WTC11 (cell line): Measurements from ENCODE around the gene ZDHHC19. TPM values are rescaled to one million over a fixed set of nuclear protein-coding genes. Genes with fewer than 3 reads are reported as not detected.

Experiments used
- ATAC-seq: fragments of 200-7000 bp; cut with Tn5 transposase; 2 replicates; pipeline ENCODE4 v1.10.0; 2021; ENCODE audit warnings: mild to moderate bottlenecking, moderate library complexity
- CTCF ChIA-PET: fragments of 300-600 bp; sonication (Branson Sonifier 250); formaldehyde crosslinking; loops from one replicate; lab custom pipeline; 2021; ENCODE audit warnings: antibody characterized with exemption; lab: Charles Lee
- POLR2A ChIA-PET: fragments of 350-600 bp; sonication (Branson Sonifier 250); formaldehyde crosslinking; loops from one replicate; lab custom pipeline; 2021; ENCODE audit warnings: antibody characterized with exemption; lab: Charles Lee
- DNase-seq: peaks from one replicate; pipeline ENCODE4 v3.0.0; 2021; ENCODE audit warnings: low spot score
- H3K27ac Mint-ChIP-seq: 2 replicates; pipeline ENCODE4 v1.8.0; 2021; ENCODE audit warnings: mixed read lengths
- H3K27me3 Mint-ChIP-seq: 2 replicates; pipeline ENCODE4 v1.8.0; 2021; ENCODE audit warnings: low read depth, mild to moderate bottlenecking, moderate library complexity, mixed read lengths
- H3K36me3 Mint-ChIP-seq: 2 replicates; pipeline ENCODE4 v1.8.0; 2021; ENCODE audit warnings: mixed read lengths
- H3K4me1 Mint-ChIP-seq: 2 replicates; pipeline ENCODE4 v1.8.0; 2022; ENCODE audit warnings: mixed read lengths
- H3K4me3 Mint-ChIP-seq: 2 replicates; pipeline ENCODE4 v1.8.0; 2021; ENCODE audit warnings: mild to moderate bottlenecking, moderate library complexity, mixed read lengths
- H3K9me3 Mint-ChIP-seq: 2 replicates; pipeline ENCODE4 v1.8.0; 2021; ENCODE audit warnings: mixed read lengths
- E2F4 ChIP-seq: sonication (generic); formaldehyde crosslinking; IDR thresholded peaks from 2 replicates; pipeline ENCODE4 v1.8.1; 2022; ENCODE audit warnings: low read depth, mild to moderate bottlenecking, moderate library complexity, missing genetic modification reagents, borderline replicate concordance
- GABPB1 ChIP-seq: sonication (generic); formaldehyde crosslinking; IDR thresholded peaks from 2 replicates; pipeline ENCODE4 v1.8.1; 2023; ENCODE audit warnings: mild to moderate bottlenecking, missing genetic modification reagents
- HMGA2 ChIP-seq: fragments of 250-450 bp; sonication (Bioruptor Pico); IDR thresholded peaks from 2 replicates; pipeline ENCODE4 v1.4.0; 2021; ENCODE audit warnings: mild to moderate bottlenecking, moderate library complexity
- HMGXB4 ChIP-seq: sonication (generic); formaldehyde crosslinking; IDR thresholded peaks from 2 replicates; pipeline ENCODE4 v1.8.1; 2023; ENCODE audit warnings: mild to moderate bottlenecking, moderate library complexity, missing genetic modification reagents
- JUN ChIP-seq: sonication (generic); formaldehyde crosslinking; IDR thresholded peaks from 2 replicates; pipeline ENCODE4 v1.8.0; 2023; ENCODE audit warnings: mild to moderate bottlenecking, missing genetic modification reagents
- MAX ChIP-seq: sonication (generic); formaldehyde crosslinking; IDR thresholded peaks from 2 replicates; pipeline ENCODE4 v1.8.0; 2022; ENCODE audit warnings: mild to moderate bottlenecking, missing genetic modification reagents
- NFYB ChIP-seq: sonication (generic); formaldehyde crosslinking; conservative IDR thresholded peaks from 2 replicates; pipeline ENCODE4 v1.8.0; 2022; ENCODE audit warnings: low read depth, missing genetic modification reagents
- NR3C1 ChIP-seq: sonication (generic); formaldehyde crosslinking; conservative IDR thresholded peaks from 2 replicates; pipeline ENCODE4 v1.8.1; 2023; ENCODE audit warnings: low read depth, mild to moderate bottlenecking, missing genetic modification reagents
- SMAD3 ChIP-seq: sonication (generic); formaldehyde crosslinking; IDR thresholded peaks from 2 replicates; pipeline ENCODE4 v1.8.0; 2022; ENCODE audit warnings: missing genetic modification reagents, mild to moderate bottlenecking, borderline replicate concordance
- TP53 ChIP-seq: sonication (generic); formaldehyde crosslinking; IDR thresholded peaks from 2 replicates; pipeline ENCODE4 v1.8.1; 2023; ENCODE audit warnings: mild to moderate bottlenecking, missing genetic modification reagents
- USF1 ChIP-seq: sonication (generic); formaldehyde crosslinking; IDR thresholded peaks from 2 replicates; pipeline ENCODE4 v1.8.0; 2022; ENCODE audit warnings: mild to moderate bottlenecking, missing genetic modification reagents
- USF2 ChIP-seq: sonication (generic); formaldehyde crosslinking; IDR thresholded peaks from 2 replicates; pipeline ENCODE4 v1.8.1; 2023; ENCODE audit warnings: mild to moderate bottlenecking, missing genetic modification reagents, moderate library complexity
- ZNF396 ChIP-seq: fragments of 250-450 bp; sonication (Bioruptor Pico); IDR thresholded peaks from 2 replicates; pipeline ENCODE4 v1.8.0; 2021; ENCODE audit warnings: mild to moderate bottlenecking, moderate library complexity, borderline replicate concordance
- ZNF532 ChIP-seq: fragments of 250-450 bp; sonication (Bioruptor Pico); IDR thresholded peaks from 2 replicates; pipeline ENCODE4 v1.9.0; 2021; ENCODE audit warnings: mild to moderate bottlenecking, borderline replicate concordance
- ZNF671 ChIP-seq: fragments of 250-450 bp; sonication (Bioruptor Pico); IDR thresholded peaks from 2 replicates; pipeline ENCODE4 v1.8.0; 2021; ENCODE audit warnings: mild to moderate bottlenecking
- total RNA-seq: library from RNA; stranded (reverse); gene quantifications from 3 replicates; pipeline ENCODE4 v1.2.3, GENCODE V29; 2021

ZDHHC19 gene
- total RNA-seq, 1 experiment from 2014 or later, result 4.4 TPM

GRCh38 chr3:196159526-196159925, 51.7 kb downstream of the ZDHHC19 start (continued):
- no peak for TF ChIP-seq ZNF532
- TF ChIP-seq TP53 (CRISPR knock-in tag), result no peak

- no peak for DNase-seq
Measured at GRCh38 chr3:196156160-196156559, 55.0 kb downstream of the ZDHHC19 start.

GRCh38 chr3:196150481-196150880, 60.7 kb downstream of the ZDHHC19 start:
- peaks cover 17% of the 10 kb centered on the region for H3K4me1 Mint-ChIP-seq
- POLR2A ChIA-PET, result no interaction called here
- H3K27me3 Mint-ChIP-seq, result peaks cover 3% of the 10 kb centered on the region
- no peak for ATAC-seq
- TF ChIP-seq USF2 (CRISPR knock-in tag) (no peak), GABPB1 (CRISPR knock-in tag) (no peak), ZNF671 (CRISPR knock-in tag) (no peak), USF1 (CRISPR knock-in tag) (no peak), HMGXB4 (CRISPR knock-in tag) (no peak), E2F4 (no peak), ZNF396 (CRISPR knock-in tag) (no peak), HMGA2 (CRISPR knock-in tag) (no peak)
- no peak overlapping the region for H3K4me3 Mint-ChIP-seq
- H3K9me3 Mint-ChIP-seq, result peaks cover 33% of the 10 kb centered on the region
- CTCF ChIA-PET, result no interaction called here
- H3K27ac Mint-ChIP-seq, result no peak overlapping the region
- no peak for DNase-seq
- H3K36me3 Mint-ChIP-seq, result peaks cover 16% of the 10 kb centered on the region

More at GRCh38 chr3:196156160-196156559, 55.0 kb downstream of the ZDHHC19 start:
- no peaks in the 10 kb centered on the region; the same call in 1 of the 2 replicates for H3K27me3 Mint-ChIP-seq
- no peak overlapping the region for H3K4me3 Mint-ChIP-seq
- ChIA-PET POLR2A (interaction anchor here (1.0 to 1.7 kb wide), 2 partner anchors 18 to 21 kb away, joined by 3 to 5 read pairs; no protein-coding TSS in a partner anchor), CTCF (no interaction called here)
- peaks cover 5% of the 10 kb centered on the region; the same call in 1 of the 2 replicates for H3K9me3 Mint-ChIP-seq
- peaks cover 34% of the 10 kb centered on the region for H3K4me1 Mint-ChIP-seq
- H3K36me3 Mint-ChIP-seq, result no peaks in the 10 kb centered on the region
- ATAC-seq, result no peak
- no peak overlapping the region for H3K27ac Mint-ChIP-seq
- TF ChIP-seq SMAD3, result no peak
- no peak for TF ChIP-seq NFYB
- no peak for TF ChIP-seq MAX
- TF ChIP-seq JUN (CRISPR knock-in tag), result no peak
- TF ChIP-seq NR3C1 (CRISPR knock-in tag), result no peak
